Urothelium cell line (cell line): ENCODE results near the gene MAX.

Experiments used
- DNase-seq: peaks from one replicate; pipeline ENCODE4 v3.0.0; 2011; ENCODE audit warnings: low spot score, mixed read lengths
- FAIRE-seq: peaks from 2 replicates; lab custom pipeline; 2011; peaks lifted over from hg19 to GRCh38; lab: Jason Lieb, UNC

MAX gene

GRCh38 chr14:65102441-65103149 lies at the start of gene MAX:
TSS of gene MAX (minus strand) at chr14:65102517. CDS start at chr14:65102339, 178 bp downstream.
- FAIRE-seq = peak; percentile 99
- DNase-seq = peak; percentile 100

GRCh38 chr14:65151609-65151956 lies 49.3 kb upstream of the MAX start:
- no peak for DNase-seq
- FAIRE-seq = peak; percentile 79

- DNase-seq = no peak
- peak; percentile 67 for FAIRE-seq
These were observed 48.7 kb upstream of the MAX start for GRCh38 chr14:65150898-65151608.

- FAIRE-seq = peak; percentile 90
- no peak for DNase-seq
These were observed 46.8 kb upstream of the MAX start for GRCh38 chr14:65149116-65149515.

GRCh38 chr14:65144170-65144569 lies 41.9 kb upstream of the MAX start:
- FAIRE-seq (peak; percentile 20), DNase-seq (no peak)

- DNase-seq = no peak
These were observed 40.8 kb upstream of the MAX start for GRCh38 chr14:65142914-65143625.

GRCh38 chr14:65142429-65142828 lies 40.1 kb upstream of the MAX start:
- no peak for FAIRE-seq
- DNase-seq = no peak

More at GRCh38 chr14:65142914-65143625, 40.8 kb upstream of the MAX start:
- FAIRE-seq = no peak

GRCh38 chr14:65141523-65141922 lies 39.2 kb upstream of the MAX start:
- FAIRE-seq (no peak), DNase-seq (no peak)

GRCh38 chr14:65137648-65138307 lies 35.5 kb upstream of the MAX start:
- FAIRE-seq (no peak), DNase-seq (no peak)

- FAIRE-seq (peak; percentile 76), DNase-seq (no peak)
These were observed 32.6 kb upstream of the MAX start for GRCh38 chr14:65134651-65135579.

- DNase-seq (no peak), FAIRE-seq (no peak)
These were observed 30.5 kb upstream of the MAX start for GRCh38 chr14:65132855-65133254.

GRCh38 chr14:65131301-65131701 lies 29.0 kb upstream of the MAX start:
- DNase-seq (peak; percentile 66), FAIRE-seq (no peak)

GRCh38 chr14:65128096-65128495 lies 25.8 kb upstream of the MAX start:
- peak; percentile 81 for FAIRE-seq

GRCh38 chr14:65117769-65118745 lies 15.7 kb upstream of the MAX start:
- DNase-seq = no peak
- peak; percentile 82 for FAIRE-seq

More at GRCh38 chr14:65128096-65128495, 25.8 kb upstream of the MAX start:
- DNase-seq = no peak

- DNase-seq (no peak), FAIRE-seq (no peak)
These were observed 13.3 kb upstream of the MAX start for GRCh38 chr14:65115615-65116014.

- FAIRE-seq (peak; percentile 61), DNase-seq (no peak)
These were observed 8.2 kb upstream of the MAX start for GRCh38 chr14:65110525-65110924.

- FAIRE-seq = no peak
- DNase-seq = no peak
These were observed 7.0 kb upstream of the MAX start for GRCh38 chr14:65109357-65109756.

- FAIRE-seq = no peak
- DNase-seq = no peak
These were observed 4.9 kb upstream of the MAX start for GRCh38 chr14:65107200-65107599.

GRCh38 chr14:65106736-65107135 lies 4.4 kb upstream of the MAX start:
- DNase-seq = no peak

More at GRCh38 chr14:65106736-65107135, 4.4 kb upstream of the MAX start:
- FAIRE-seq = peak; percentile 46
